GM19395 (cell line): Measurements from ENCODE around the gene RAB11FIP5.
A peak's percentile ranks its signal among the peaks of the same experiment; 100 is the strongest.

Experiments used
- ATAC-seq: cut with Tn5 transposase; IDR thresholded peaks from one replicate; pipeline ENCODE4 v1.9.1; 2021; ENCODE audit warnings: mild to moderate bottlenecking, moderate library complexity; ENCODE audit not compliant: unreplicated experiment

Gene RAB11FIP5

DNA sequence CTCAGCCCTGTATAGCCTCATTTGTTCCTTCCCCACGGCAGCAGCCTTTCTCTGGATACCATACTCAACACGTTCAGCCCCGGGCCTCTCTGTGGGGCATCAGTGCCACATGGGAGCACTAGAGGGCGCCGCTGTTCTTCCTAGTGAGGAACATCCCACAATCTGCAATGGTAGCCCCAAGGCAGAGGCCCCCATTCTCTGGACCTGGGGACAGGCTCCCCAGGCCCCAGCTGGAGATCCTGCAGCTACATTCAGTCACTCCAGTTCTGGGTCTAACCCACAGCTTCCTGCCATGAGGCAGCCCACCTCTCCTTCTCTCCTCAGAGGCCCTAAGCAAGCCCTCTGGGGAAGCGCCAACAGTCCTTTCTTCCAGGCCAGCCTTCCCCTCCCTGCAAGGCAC is 27.1 kb downstream of the RAB11FIP5 start:
- peak; percentile 86 for ATAC-seq

DNA sequence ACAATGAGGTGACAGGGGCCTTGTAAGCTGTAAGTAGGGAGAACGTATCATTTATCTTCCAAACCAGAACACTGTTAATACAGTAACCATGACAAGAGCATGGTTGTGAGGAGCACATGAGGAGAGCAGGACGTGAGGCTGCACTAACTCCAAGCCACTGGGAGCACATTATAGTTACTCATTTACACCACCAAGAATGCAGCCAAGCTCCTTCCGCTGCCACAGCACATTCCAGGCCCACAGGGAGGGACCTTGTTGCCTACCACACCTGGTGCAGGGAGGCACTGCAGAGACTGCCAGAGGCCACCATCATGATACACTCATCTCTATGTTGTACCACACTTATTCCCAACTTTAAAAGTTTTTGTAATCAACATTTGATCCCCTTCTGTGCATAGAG is 27.8 kb downstream of the RAB11FIP5 start:
- ATAC-seq: no peak

DNA sequence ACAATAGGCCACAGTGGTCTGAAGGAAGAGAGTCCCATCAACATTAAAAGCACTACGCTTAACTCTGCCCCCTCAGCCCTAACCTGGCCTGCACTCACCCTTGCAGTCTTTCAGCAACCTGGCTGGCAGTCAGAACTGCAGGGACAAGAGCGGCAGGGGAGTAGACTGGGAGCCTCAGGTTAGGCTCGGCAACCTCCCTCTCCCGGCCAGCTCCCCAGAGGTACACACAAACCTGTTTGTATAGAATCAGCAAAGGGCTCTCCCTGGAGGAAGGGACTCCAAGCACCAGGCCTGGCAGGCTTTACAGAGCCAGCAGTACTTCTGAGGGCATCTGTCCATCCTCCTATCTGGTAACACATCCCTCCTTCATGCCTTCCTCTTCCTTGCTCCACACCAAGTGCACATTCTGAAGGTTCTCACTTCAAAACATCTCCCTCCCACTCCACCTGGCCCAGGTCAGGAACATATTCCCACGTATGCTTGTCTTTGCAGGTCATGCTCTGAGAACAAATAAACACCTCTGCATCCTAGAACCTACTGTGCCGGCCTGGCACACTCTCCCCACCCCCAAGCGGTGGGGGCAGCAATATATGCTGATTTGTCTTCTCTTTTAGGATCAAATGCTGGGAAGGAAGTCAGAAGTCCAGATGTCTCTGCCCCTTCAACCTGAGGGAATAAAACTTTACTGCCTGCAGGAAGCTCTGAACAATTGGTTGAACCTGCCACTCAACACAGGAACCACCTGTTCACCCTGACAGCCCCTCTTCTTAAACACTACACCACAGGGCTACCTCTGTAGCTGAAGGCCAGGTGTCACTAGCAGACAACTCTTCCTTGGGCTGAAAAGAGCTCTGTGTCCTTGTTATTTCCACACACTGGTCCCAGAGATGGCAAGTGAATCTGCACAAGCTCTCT is 28.6 kb downstream of the RAB11FIP5 start:
- ATAC-seq: no peak

- no peak for ATAC-seq
Observed at GRCh38 chr2:73082523-73083410, 30.0 kb downstream of the RAB11FIP5 start.

GRCh38 chr2:73081181-73081671 is 31.5 kb downstream of the RAB11FIP5 start:
- ATAC-seq: no peak

DNA sequence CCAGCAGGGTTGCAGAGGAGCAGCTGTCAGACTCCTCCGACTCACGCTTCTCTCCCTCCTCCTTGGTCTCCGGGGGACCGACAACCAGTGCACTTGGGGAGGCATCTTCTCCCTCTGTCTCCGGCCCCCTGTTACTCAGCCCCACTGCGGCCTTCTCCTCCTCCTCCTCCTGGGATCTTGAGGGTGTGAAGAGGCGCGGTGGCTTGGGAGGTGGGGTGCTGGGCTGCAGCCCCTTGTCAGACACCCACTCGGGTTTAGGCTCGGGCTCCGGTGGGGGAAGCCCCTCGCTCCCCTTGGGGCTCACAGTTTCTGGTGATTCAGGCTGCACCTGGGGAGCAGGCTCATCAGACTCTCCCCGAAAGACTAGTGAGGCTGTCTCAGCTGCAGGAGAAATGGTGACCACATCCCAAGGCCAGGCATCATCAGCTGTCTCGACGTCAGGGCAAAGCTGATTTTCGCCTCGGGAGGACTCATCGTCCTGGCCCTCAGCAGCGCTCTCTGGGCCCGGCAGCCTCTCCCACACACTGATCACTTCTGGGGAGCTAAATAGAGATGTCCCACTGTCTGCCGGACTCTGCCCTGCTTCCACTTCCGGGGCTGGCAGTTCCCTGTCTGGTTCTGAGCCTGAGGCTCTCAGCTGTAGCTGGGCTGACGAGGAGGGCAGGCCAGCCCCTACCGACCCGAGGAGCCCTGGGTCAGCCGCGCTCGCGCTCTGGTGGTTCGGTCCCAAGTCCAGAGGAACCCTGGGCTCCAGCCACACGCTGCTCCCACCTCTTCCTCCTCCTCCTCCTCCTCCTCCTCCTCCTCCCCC is 32.2 kb downstream of the RAB11FIP5 start:
- ATAC-seq: no peak

DNA sequence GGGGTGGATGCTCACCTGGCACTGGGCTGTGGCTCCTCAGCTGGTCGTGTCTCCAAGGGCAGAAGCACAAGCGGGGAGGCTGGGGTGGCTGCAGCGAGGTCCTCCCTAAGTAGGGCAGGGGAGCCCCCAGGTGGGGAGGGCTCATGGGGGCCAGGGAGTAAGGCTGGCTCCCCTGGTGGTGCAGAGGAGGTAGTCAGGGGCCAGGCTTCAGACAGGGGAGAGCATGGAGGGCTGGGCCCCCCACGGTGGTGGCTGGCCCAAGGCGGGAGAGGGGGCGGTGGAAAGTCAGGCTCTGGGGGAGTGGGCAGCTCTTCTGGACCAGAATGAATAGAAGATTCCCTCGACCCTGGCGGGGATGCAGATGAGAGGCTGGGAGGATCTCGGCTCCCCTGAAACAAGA is 33.1 kb downstream of the RAB11FIP5 start:
- no peak for ATAC-seq

GRCh38 chr2:73078457-73079411 is 34.0 kb downstream of the RAB11FIP5 start:
- ATAC-seq: no peak

- ATAC-seq: no peak
Observed at GRCh38 chr2:73077424-73077795, 35.3 kb downstream of the RAB11FIP5 start.

GRCh38 chr2:73076701-73077423 is 35.9 kb downstream of the RAB11FIP5 start:
- ATAC-seq: no peak

GRCh38 chr2:73075477-73076373 is 37.0 kb downstream of the RAB11FIP5 start:
- no peak for ATAC-seq

DNA sequence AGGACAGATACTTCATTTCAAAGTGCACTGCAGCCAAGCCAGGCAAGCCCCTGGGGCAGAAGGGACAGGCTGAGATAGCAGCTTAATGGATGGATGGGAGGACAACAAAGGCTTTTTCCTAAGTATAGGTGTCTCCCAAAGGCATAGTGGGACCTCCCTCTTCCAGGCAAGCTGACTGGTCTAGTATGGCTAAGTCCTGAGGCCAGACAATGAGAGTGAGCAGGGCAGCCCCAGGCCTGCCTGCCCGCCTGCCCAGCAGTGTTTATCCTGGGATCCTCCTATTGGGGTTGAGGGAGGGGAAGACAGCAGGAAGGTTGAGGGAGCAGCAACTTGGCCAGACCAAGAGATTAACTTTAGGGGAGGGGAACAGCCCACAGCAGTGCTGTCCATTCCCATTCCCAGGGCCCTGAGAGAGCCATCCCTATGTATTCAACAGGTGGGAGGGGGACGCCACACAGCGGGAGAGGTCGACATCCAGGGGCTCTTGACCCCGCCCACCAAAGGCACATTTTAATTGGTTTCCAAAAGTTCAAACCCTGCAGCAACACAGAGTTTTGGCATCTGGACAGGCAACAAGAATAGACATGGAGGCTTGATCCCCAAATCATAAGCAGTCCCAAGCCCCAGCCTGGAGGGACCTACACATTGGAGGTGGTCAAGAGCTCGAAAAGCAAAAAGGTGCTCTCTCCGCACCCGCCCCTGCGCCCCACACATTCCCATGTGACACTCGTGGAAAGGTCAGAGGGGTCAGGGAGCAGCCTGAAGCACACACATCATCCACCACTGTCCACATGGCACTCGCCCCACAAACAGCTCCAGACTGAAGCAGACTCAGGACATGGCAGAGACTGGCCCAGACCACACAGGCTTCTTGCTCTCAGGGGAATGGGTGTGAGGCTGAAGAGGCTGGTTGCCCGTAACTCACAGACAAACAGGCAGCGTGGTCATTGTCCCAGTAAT is 38.4 kb downstream of the RAB11FIP5 start:
- no peak for ATAC-seq

DNA sequence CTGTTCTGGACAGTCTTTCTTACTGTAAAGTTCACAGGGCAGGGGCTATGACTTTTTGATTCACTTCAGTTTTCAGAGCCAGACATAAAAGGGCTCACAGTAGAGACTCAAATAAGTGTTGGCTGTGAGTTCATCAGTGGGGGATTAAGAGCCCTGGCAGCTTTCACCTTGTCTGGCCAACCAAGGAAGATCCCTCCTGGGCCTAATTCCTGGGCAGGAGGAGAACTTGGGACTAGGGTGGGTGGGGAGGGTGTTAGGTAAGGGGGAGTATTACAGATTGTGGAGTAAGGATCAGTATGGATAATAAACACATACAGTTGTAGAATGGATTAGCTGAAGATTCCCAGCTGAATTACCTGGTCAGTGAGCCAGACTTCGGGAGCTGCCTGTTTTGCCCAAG is 40.3 kb downstream of the RAB11FIP5 start:
- ATAC-seq: no peak

DNA sequence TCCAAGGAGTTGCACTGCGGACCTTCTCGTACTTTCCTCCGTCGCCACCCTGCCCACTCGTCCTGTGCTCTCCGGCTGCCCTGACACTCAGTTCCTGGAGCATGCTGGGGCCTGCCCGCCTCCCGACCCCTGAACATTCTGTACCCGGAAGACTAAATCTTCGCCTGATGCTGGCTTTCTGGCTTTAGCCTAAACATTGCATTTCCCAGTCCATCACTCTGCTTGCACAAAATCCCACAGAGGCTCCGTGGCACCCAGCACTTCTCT is 40.7 kb downstream of the RAB11FIP5 start:
- ATAC-seq: peak; percentile 9

DNA sequence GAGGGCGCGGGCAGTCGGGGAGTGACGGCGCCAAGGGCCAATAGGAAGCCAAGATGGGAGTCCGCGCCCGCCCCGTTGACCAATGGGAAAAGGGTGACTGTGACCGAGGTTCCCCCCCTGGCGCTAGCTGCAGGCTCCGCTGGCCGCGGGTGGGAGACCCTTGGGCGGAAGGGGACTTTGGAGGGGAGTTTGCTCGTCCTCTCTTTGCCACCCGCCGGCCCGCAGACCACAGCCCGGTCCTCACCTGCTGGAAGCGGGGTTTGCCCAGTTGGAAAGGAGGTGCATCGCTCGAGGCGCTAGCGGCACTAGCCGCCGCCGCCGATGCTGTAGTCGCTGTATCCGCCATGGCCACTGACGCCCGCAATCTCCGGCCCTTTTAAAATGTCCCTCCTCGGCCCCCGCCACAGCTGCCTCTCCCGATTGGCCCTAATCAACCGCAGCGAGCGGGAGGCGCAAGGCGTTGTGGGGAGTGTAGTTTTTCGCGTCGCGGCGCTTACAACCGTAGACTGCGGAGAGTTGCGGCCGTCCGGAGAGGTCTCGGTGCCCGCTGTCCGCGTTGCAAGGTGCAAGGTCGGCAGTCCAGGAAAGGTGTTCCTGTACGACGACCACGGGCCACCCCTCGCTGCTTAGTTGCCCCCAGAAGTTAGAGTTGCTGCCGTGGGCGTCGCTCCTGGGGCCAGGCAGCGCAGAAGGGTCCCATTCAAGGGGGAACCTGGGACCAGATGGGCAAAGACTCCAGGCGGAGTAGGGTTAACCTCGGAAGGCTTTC is 41.2 kb downstream of the RAB11FIP5 start, which contains the start of gene SFXN5:
TSS of gene SFXN5 (minus strand) at position 353 of the 769 bp plus-strand sequence. CDS start at position 346, 7 bp downstream.
- ATAC-seq: peak; percentile 95

DNA sequence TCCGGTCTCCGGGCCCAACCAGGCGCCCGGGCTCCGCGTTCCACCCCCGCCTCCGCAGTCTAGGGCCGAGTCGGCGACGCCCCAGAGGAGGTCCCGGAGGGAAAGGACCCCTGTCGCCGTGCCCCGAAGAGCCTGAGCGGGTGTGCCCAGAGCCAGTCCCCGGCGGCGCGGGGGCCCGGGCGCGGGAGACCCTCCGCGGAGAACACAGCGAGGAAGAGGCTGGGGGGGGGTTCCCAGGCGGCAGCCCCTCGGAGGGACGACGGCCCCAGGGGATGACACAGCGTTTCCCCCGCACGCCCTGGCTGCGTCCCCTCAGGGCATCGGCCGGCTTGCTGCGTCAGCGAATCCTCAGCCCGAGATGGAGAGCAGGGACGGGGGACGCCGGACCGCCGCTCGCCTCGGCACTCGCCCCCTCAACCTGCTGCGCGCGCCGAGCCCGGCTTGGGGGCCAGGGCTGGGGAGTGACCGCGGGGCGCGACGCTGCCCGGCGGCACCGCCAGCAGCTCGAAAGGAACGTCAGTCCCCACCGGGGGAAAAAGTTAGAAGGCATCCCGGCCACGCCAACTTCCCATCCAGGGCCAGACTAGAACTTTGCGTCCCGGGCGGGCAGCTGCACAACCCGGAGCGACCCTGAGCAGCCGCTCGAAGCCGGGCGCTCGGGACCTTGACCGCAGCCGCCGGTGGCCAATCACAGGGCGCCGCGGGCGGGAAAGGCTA is 41.9 kb downstream of the RAB11FIP5 start:
- ATAC-seq: peak; percentile 36
